IMR-90 (cell line): ENCODE data around the gene AGAP1. TPM values are rescaled to one million over a fixed set of nuclear protein-coding genes. Genes with fewer than 3 reads are reported as not detected.

Experiments used
- ATAC-seq: fragments of 200-7000 bp; cut with Tn5 transposase; 2 replicates; pipeline ENCODE4 v1.9.1; 2020; ENCODE audit warnings: low read depth, mild to moderate bottlenecking, moderate library complexity
- BruUV-seq: library from RNA; stranded (reverse); fragments of 400-500 nt; replicated peaks from 2 replicates; lab custom pipeline; 2021; lab: Mats Ljungman, UMichigan
- CTCF ChIA-PET: fragments of 300-600 bp; formaldehyde crosslinking; extraction: SDS; loops from one replicate; lab custom pipeline; 2021; ENCODE audit warnings: antibody characterized with exemption; lab: Yijun Ruan, JAX
- POLR2A ChIA-PET: fragments of 300-600 bp; sonication (Branson Sonifier 250); formaldehyde crosslinking; loops from one replicate; lab custom pipeline; 2022; ENCODE audit warnings: antibody characterized with exemption; ENCODE audit not compliant: unreplicated experiment; lab: Charles Lee
- DNase-seq: peaks from one replicate; pipeline ENCODE4 v3.0.0; 2013
- H2AFZ ChIP-seq: replicated peaks from 2 replicates; pipeline ENCODE3; 2013; ENCODE audit warnings: low read length, mild to moderate bottlenecking; ENCODE audit not compliant: poor library complexity
- H2AK5ac ChIP-seq: 2 replicates; pipeline ENCODE4 v1.6.1; 2013; ENCODE audit warnings: low read depth, low read length, inconsistent platforms
- H2AK9ac ChIP-seq: replicated peaks from 2 replicates; pipeline ENCODE3; 2013; ENCODE audit warnings: mild to moderate bottlenecking, low read depth, low read length, moderate library complexity; ENCODE audit not compliant: poor library complexity
- H2BK120ac ChIP-seq: 2 replicates; pipeline ENCODE4 v1.6.1; 2013; ENCODE audit warnings: low read depth, low read length, inconsistent platforms
- H2BK15ac ChIP-seq: 3 replicates; pipeline ENCODE4 v1.6.1; 2013; ENCODE audit warnings: low read depth, low read length, inconsistent platforms
- H2BK20ac ChIP-seq: 2 replicates; pipeline ENCODE4 v1.6.1; 2013; ENCODE audit warnings: low read depth, mild to moderate bottlenecking, inconsistent platforms, low read length, moderate library complexity
- H2BK5ac ChIP-seq: 2 replicates; pipeline ENCODE4 v1.6.1; 2013; ENCODE audit warnings: mild to moderate bottlenecking, low read depth, low read length, inconsistent platforms; ENCODE audit not compliant: poor library complexity, severe bottlenecking
- H3K14ac ChIP-seq: replicated peaks from 2 replicates; pipeline ENCODE4 v1.6.1; 2013; ENCODE audit warnings: low read depth, low read length, inconsistent platforms
- H3K18ac ChIP-seq: 2 replicates; pipeline ENCODE4 v1.6.1; 2013; ENCODE audit warnings: low read depth, low read length, control low read depth
- H3K23ac ChIP-seq: 2 replicates; pipeline ENCODE4 v1.6.1; 2013; ENCODE audit warnings: low read depth, low read length, inconsistent platforms
- H3K27ac ChIP-seq: 2 replicates; pipeline ENCODE4 v1.5.1; 2013; ENCODE audit warnings: mild to moderate bottlenecking, control low read depth, low read length; ENCODE audit not compliant: insufficient read depth
- H3K27me3 ChIP-seq: 2 replicates; pipeline ENCODE4 v1.6.1; 2013; ENCODE audit warnings: low read length; ENCODE audit not compliant: control insufficient read depth, insufficient read depth
- H3K36me3 ChIP-seq: 2 replicates; pipeline ENCODE4 v1.6.1; 2013; ENCODE audit warnings: low read length, mixed read lengths; ENCODE audit not compliant: control insufficient read depth, insufficient read depth
- H3K4ac ChIP-seq: 2 replicates; pipeline ENCODE4 v1.6.1; 2013; ENCODE audit warnings: low read depth, low read length, inconsistent platforms
- H3K4me1 ChIP-seq: 2 replicates; pipeline ENCODE4 v1.6.1; 2013; ENCODE audit warnings: low read length, mixed read lengths; ENCODE audit not compliant: control insufficient read depth, insufficient read depth
- H3K4me2 ChIP-seq: 2 replicates; pipeline ENCODE4 v1.6.1; 2013; ENCODE audit warnings: low read depth, mild to moderate bottlenecking, control low read depth, low read length, moderate library complexity
- H3K4me3 ChIP-seq: 2 replicates; pipeline ENCODE4 v1.5.1; 2013; ENCODE audit warnings: low read depth, mild to moderate bottlenecking, control low read depth, low read length, moderate library complexity; ENCODE audit not compliant: insufficient read depth
- H3K56ac ChIP-seq: 2 replicates; pipeline ENCODE4 v1.6.1; 2013; ENCODE audit warnings: low read length, inconsistent platforms; ENCODE audit not compliant: insufficient read depth; ENCODE audit errors: extremely low read depth
- H3K79me1 ChIP-seq, 2 experiments: 2 replicates each; pipeline ENCODE4 v1.6.1; 2013; ENCODE audit warnings: low read length in 2 of 2, inconsistent platforms in 1 of 2, low read depth in 1 of 2
- H3K9ac ChIP-seq: 2 replicates; pipeline ENCODE4 v1.6.1; 2013; ENCODE audit warnings: low read depth, low read length, control low read depth
- H3K9me1 ChIP-seq: 2 replicates; pipeline ENCODE4 v1.6.1; 2013; ENCODE audit warnings: low read length, inconsistent platforms; ENCODE audit not compliant: insufficient read depth
- H3K9me3 ChIP-seq: 2 replicates; pipeline ENCODE4 v1.6.1; 2013; ENCODE audit warnings: low read length; ENCODE audit not compliant: control insufficient read depth, insufficient read depth
- H4K20me1 ChIP-seq: 2 replicates; pipeline ENCODE4 v1.6.1; 2013; ENCODE audit warnings: low read length, inconsistent platforms; ENCODE audit not compliant: insufficient read depth
- H4K5ac ChIP-seq: 2 replicates; pipeline ENCODE4 v1.6.1; 2013; ENCODE audit warnings: mild to moderate bottlenecking, low read depth, low read length, control low read depth
- H4K8ac ChIP-seq, 2 experiments: 2 replicates each; pipeline ENCODE4 v1.6.1; 2013; ENCODE audit warnings: low read depth in 2 of 2, low read length in 2 of 2, control low read depth in 1 of 2, inconsistent platforms in 1 of 2
- H4K91ac ChIP-seq: 2 replicates; pipeline ENCODE4 v1.6.1; 2013; ENCODE audit warnings: low read depth, low read length, inconsistent platforms; ENCODE audit not compliant: insufficient read depth
- BHLHE40 ChIP-seq: fragments of 150-350 bp; IDR thresholded peaks from 2 replicates; pipeline ENCODE4 v1.6.1; 2016; ENCODE audit warnings: mild to moderate bottlenecking, low read depth, low read length
- CEBPB ChIP-seq: IDR thresholded peaks from 2 replicates; pipeline ENCODE4 v1.6.1; 2012; ENCODE audit warnings: low read depth, low read length, improper control_type of control experiment
- CHD1 ChIP-seq: IDR thresholded peaks from 2 replicates; pipeline ENCODE4 v1.6.1; 2012; ENCODE audit warnings: low read depth, low read length, improper control_type of control experiment
- CTCF ChIP-seq: conservative IDR thresholded peaks from 2 replicates; pipeline ENCODE4 v1.5.1; 2012; ENCODE audit warnings: mild to moderate bottlenecking, low read depth, low read length, improper control_type of control experiment
- ELK1 ChIP-seq: fragments of 150-350 bp; IDR thresholded peaks from 2 replicates; pipeline ENCODE4 v1.6.1; 2016; ENCODE audit warnings: low read depth, mild to moderate bottlenecking, low read length, moderate library complexity, borderline replicate concordance
- FOS ChIP-seq: fragments of 150-350 bp; IDR thresholded peaks from 2 replicates; pipeline ENCODE4 v1.6.1; 2016; ENCODE audit warnings: low read depth, low read length
- MAZ ChIP-seq: IDR thresholded peaks from 2 replicates; pipeline ENCODE4 v1.6.1; 2012; ENCODE audit warnings: low read depth, mild to moderate bottlenecking, low read length, improper control_type of control experiment, moderate library complexity, borderline replicate concordance
- MXI1 ChIP-seq: IDR thresholded peaks from 2 replicates; pipeline ENCODE4 v1.6.1; 2012; ENCODE audit warnings: low read depth, mild to moderate bottlenecking, low read length, moderate library complexity, borderline replicate concordance
- NFE2L2 ChIP-seq: fragments of 150-350 bp; IDR thresholded peaks from 2 replicates; pipeline ENCODE4 v1.6.1; 2016; ENCODE audit warnings: low read depth, mild to moderate bottlenecking, low read length
- RCOR1 ChIP-seq: IDR thresholded peaks from 2 replicates; pipeline ENCODE4 v1.6.1; 2012; ENCODE audit warnings: mild to moderate bottlenecking, low read length, improper control_type of control experiment; ENCODE audit not compliant: insufficient replicate concordance
- RFX5 ChIP-seq: IDR thresholded peaks from 2 replicates; pipeline ENCODE4 v1.8.0; 2012; ENCODE audit warnings: low read depth, mild to moderate bottlenecking, low read length, moderate library complexity
- SMC3 ChIP-seq: fragments of 150-350 bp; IDR thresholded peaks from 2 replicates; pipeline ENCODE4 v1.6.1; 2016; ENCODE audit warnings: low read depth, mild to moderate bottlenecking, antibody characterized with exemption, low read length, moderate library complexity
- USF2 ChIP-seq: fragments of 150-350 bp; IDR thresholded peaks from 2 replicates; pipeline ENCODE4 v1.6.1; 2017; ENCODE audit warnings: mild to moderate bottlenecking, antibody characterized with exemption, low read length, low read depth
- WGBS, 2 experiments: methylation state at CpG; one replicate each; pipeline versions ENCODE4 v1.1.5 to v1.1.7; 2013; ENCODE audit warnings: missing lambda C conversion rate in 2 of 2; ENCODE audit not compliant: insufficient read length in 1 of 2; ENCODE audit errors: extremely low coverage in 2 of 2; 5-methylcytosine and 5-hydroxymethylcytosine counted together
- dilution Hi-C: fragments of 300-500 bp; cut with HindIII; formaldehyde crosslinking; loops from one replicate; pipeline ENCODE4 v1.14.3; 2018; ENCODE audit warnings: low sequenced_read_pairs; ENCODE audit not compliant: unreplicated experiment
- in situ Hi-C: fragments of 300-500 bp; cut with MboI; formaldehyde crosslinking; loops from 3 replicates; pipeline ENCODE4 v1.14.3; 2019; ENCODE audit warnings: low sequenced_read_pairs, inconsistent platforms, mixed read lengths
- intact Hi-C: fragments of 100-400 bp; cut with micrococcal nuclease; formaldehyde crosslinking; loops from 2 replicates; pipeline ENCODE4 v1.10.0; 2022
- polyA plus RNA-seq, 3 experiments: library from polyadenylated mRNA; depleted of rRNA; stranded (reverse); fragments of >200 nt; gene quantifications; 2 replicates each; pipeline ENCODE4 v1.2.3, GENCODE V29; 2012; ENCODE audit warnings: low replicate concordance in 1 of 3
- total RNA-seq: library from RNA; depleted of rRNA; stranded (reverse); fragments of >200 nt; gene quantifications from 2 replicates; pipeline ENCODE4 v1.2.3, GENCODE V29; 2012

AGAP1 gene
- total and polyA plus RNA-seq, 2 of the 4 experiments (the other 2 are of a cell fraction): 15.1 to 16.4 TPM

- Histone ChIP-seq H3K18ac (no peak overlapping the region), H3K79me1 (peaks cover 0 to 8% of the 10 kb centered on the region in 2 experiments; a peak in 2 of 4 replicates), H2BK120ac (no peak overlapping the region), H3K4me3 (no peak overlapping the region), H2AK5ac (no peak overlapping the region), H4K20me1 (peaks cover 7% of the 10 kb centered on the region; the same call in 1 of the 2 replicates), H3K14ac (no peak overlapping the region), H3K4me1 (peaks cover 4% of the 10 kb centered on the region; the same call in 1 of the 2 replicates), H3K27ac (no peak overlapping the region), H4K8ac (no peak overlapping the region), H3K4me2 (no peak overlapping the region), H4K91ac (no peak overlapping the region), H2AFZ (no peak overlapping the region), H3K36me3 (no peaks in the 10 kb centered on the region), H3K56ac (no peak overlapping the region), H3K27me3 (no peaks in the 10 kb centered on the region), H2AK9ac (no peak overlapping the region), H2BK15ac (no peak overlapping the region), H3K23ac (no peak overlapping the region), H3K9me1 (peaks cover 9% of the 10 kb centered on the region; the same call in 1 of the 2 replicates), H3K9me3 (no peaks in the 10 kb centered on the region), H2BK5ac (no peak overlapping the region), H3K9ac (no peak overlapping the region), H2BK20ac (no peak overlapping the region), H3K4ac (no peak overlapping the region), H4K5ac (no peak overlapping the region)
- in situ Hi-C loops (no loop called here), intact Hi-C loops (no loop called here), dilution Hi-C loops (no loop called here)
- no peak for DNase-seq
- no peak for TF ChIP-seq USF2
- TF ChIP-seq CEBPB: no peak
- TF ChIP-seq RCOR1: no peak
- TF ChIP-seq RFX5: no peak
- TF ChIP-seq BHLHE40: no peak
- no peak for TF ChIP-seq MAZ
- TF ChIP-seq FOS: no peak
- TF ChIP-seq NFE2L2: no peak
- TF ChIP-seq CTCF: no peak
- no peak for TF ChIP-seq SMC3
- no peak for TF ChIP-seq CHD1
- no peak for TF ChIP-seq MXI1
- TF ChIP-seq ELK1: no peak
- 100% methylated on average over 4 of the region's 7 CpGs; no CpG with 5 or more reads in 1 of the 2 experiments for WGBS, 2 experiments
- POLR2A ChIA-PET: no interaction called here
- ATAC-seq: no peak
- CTCF ChIA-PET: no interaction called here
- no TSS peak for BruUV-seq
Observed at GRCh38 chr2:235722869-235723268, 229.0 kb downstream of the AGAP1 start.
